ENCODE results near the gene EBF3. TPM values are rescaled to one million over a fixed set of nuclear protein-coding genes. Genes with fewer than 3 reads are reported as not detected.

The EBF3 gene
- total RNA-seq, 1 experiment from 2014 or later: 0.22 TPM

DNA sequence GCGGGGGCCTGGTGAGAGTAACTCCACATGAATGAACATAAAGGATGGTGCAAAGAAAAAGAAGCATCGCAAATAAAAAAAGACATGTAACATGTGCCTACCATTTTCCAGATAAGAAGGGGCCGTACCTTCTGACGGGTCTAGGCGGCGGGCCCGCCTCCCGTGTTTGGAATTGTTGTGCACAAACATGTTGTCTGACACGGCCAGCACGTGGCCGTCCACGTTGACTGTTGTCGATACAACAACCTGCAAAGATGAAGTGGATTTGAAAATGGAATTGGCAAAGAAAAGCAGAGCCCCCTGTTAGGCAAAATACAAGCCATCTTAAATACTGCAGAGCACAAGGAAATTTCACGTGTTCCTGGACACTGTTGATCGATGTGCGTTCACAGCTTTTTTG is 90.7 kb downstream of the EBF3 start:
- no peaks in the 10 kb centered on the region for H3K9me3 Mint-ChIP-seq
- Histone ChIP-seq H2BK20ac (ENCODE audit: low read depth, low read length, poor library complexity, severe bottlenecking) (no peak overlapping the region), H3K23ac (ENCODE audit: insufficient read length, low read depth, low read length) (no peak overlapping the region), H3K9me3 (ENCODE audit: control insufficient read depth, low read depth, low read length) (no peaks in the 10 kb centered on the region), H4K5ac (ENCODE audit: insufficient read length, low read depth, low read length) (no peak overlapping the region), H2BK15ac (ENCODE audit: low read depth, low read length) (no peak overlapping the region), H3K79me1 (ENCODE audit: insufficient read depth, low read depth, low read length, poor library complexity, severe bottlenecking) (no peaks in the 10 kb centered on the region), H2AK5ac (ENCODE audit: insufficient read length, low read length) (no peak overlapping the region), H3K27ac (ENCODE audit: insufficient read length, low read depth, low read length) (no peak overlapping the region), H3K18ac (ENCODE audit: insufficient read length, low read depth, low read length) (no peak overlapping the region), H3K4ac (ENCODE audit: low read depth, low read length) (no peak overlapping the region), H3K9ac (ENCODE audit: extremely low read depth, insufficient read length, low read length) (no peak overlapping the region), H4K20me1 (ENCODE audit: control insufficient read depth, insufficient read depth, insufficient read length) (no peaks in the 10 kb centered on the region), H2AFZ (ENCODE audit: low read length) (no peak overlapping the region), H2BK5ac (ENCODE audit: insufficient read length, low read length) (no peak overlapping the region), H4K91ac (ENCODE audit: insufficient read length, low read depth, low read length) (no peak overlapping the region), H4K8ac (replicated peaks; ENCODE audit: insufficient read length, low read depth, low read length) (no peak overlapping the region), H3K27me3 (ENCODE audit: insufficient read depth, low read length) (no peaks in the 10 kb centered on the region), H2BK120ac (ENCODE audit: low read depth, low read length, poor library complexity, severe bottlenecking) (no peak overlapping the region), H3K56ac (ENCODE audit: insufficient read length, low read depth, low read length) (no peak overlapping the region), H3T11ph (ENCODE audit: low read length) (no peak overlapping the region), H2BK12ac (ENCODE audit: insufficient read length, low read depth, low read length) (no peak overlapping the region), H3K4me2 (ENCODE audit: insufficient read depth, insufficient read length, low read length) (no peak overlapping the region), H3K23me2 (ENCODE audit: insufficient read length, low read depth, low read length, poor library complexity, severe bottlenecking) (no peaks in the 10 kb centered on the region), H3K14ac (ENCODE audit: insufficient read depth, low read length) (no peak overlapping the region), H3K4me1 (ENCODE audit: insufficient read depth, low read length) (no peaks in the 10 kb centered on the region), H3K79me2 (ENCODE audit: insufficient read depth, low read length) (no peaks in the 10 kb centered on the region)
- no peak overlapping the region for H3K4me3 Mint-ChIP-seq
- H3K4me1 Mint-ChIP-seq: peaks cover 33 to 36% of the 10 kb centered on the region in 2 experiments
- no peak for DNase-seq
- TF ChIP-seq CTCF (conservative IDR thresholded peaks at IDR 0.05): no peak
- peaks cover 6% of the 10 kb centered on the region for H3K27me3 Mint-ChIP-seq (ENCODE audit: low read depth)
- H3K36me3 Mint-ChIP-seq (ENCODE audit: insufficient read depth in 1 of 3, low read depth in 3 of 3): no peaks in the 10 kb centered on the region
- H3K27ac Mint-ChIP-seq: no peak overlapping the region
- no CpG with 5 or more reads among the region's 16 CpGs for WGBS (ENCODE audit: extremely low coverage, insufficient read length, low lambda C conversion rate)
